Vagina (tissue), 2 donors: ENCODE results near the gene CDKL1. TPM values are rescaled to one million over a fixed set of nuclear protein-coding genes. Genes with fewer than 3 reads are reported as not detected.

Source experiments
- DNase-seq, 2 donors: peaks; one replicate each; pipeline ENCODE4 v3.0.0-alpha.2; 2017; ENCODE audit errors: extremely low spot score in 2 of 2
- H3K27ac ChIP-seq: fragments of 200-600 bp; sonication (generic); one replicate; pipeline ENCODE4 v1.5.1; 2019
- H3K27me3 ChIP-seq: fragments of 200-600 bp; sonication (generic); one replicate; pipeline ENCODE4 v1.5.1; 2019
- H3K36me3 ChIP-seq, 2 donors: fragments of 200-600 bp; sonication (generic); one replicate each; pipeline ENCODE4 v1.5.1; 2017 to 2019
- H3K4me1 ChIP-seq: fragments of 200-600 bp; sonication (generic); one replicate; pipeline ENCODE4 v1.5.1; 2019
- H3K4me3 ChIP-seq, 2 donors: fragments of 200-600 bp; sonication (generic); 1 replicate in 1 of 2; 2 replicates in 1 of 2; pipeline ENCODE4 v1.5.1; 2016 to 2019
- H3K9me3 ChIP-seq: fragments of 200-600 bp; sonication (generic); one replicate; pipeline ENCODE4 v1.5.1; 2019
- CTCF ChIP-seq, 3 experiments: fragments of 450-650 bp in 2 of 3; fragments of 200-600 bp in 1 of 3; sonication (generic) in 1 of 3; IDR thresholded peaks; one replicate each; pipeline ENCODE4 v1.5.1; 2017 to 2019; ENCODE audit warnings: antibody characterized with exemption in 3 of 3, mild to moderate bottlenecking in 2 of 3, moderate library complexity in 2 of 3
- POLR2A ChIP-seq, 2 donors: fragments of 450-650 bp; IDR thresholded peaks; one replicate each; pipeline ENCODE4 v1.6.1; 2017; ENCODE audit warnings: antibody characterized with exemption in 2 of 2, mild to moderate bottlenecking in 2 of 2, moderate library complexity in 2 of 2
- POLR2AphosphoS5 ChIP-seq, 2 donors: sonication (generic); formaldehyde crosslinking; IDR thresholded peaks; one replicate each; pipeline ENCODE4 v1.9.0; 2017; ENCODE audit warnings: antibody characterized with exemption in 2 of 2, mild to moderate bottlenecking in 2 of 2, low read depth in 1 of 2; ENCODE audit not compliant: insufficient read depth in 1 of 2
- intact Hi-C: fragments of 100-400 bp; cut with DNase I; formaldehyde crosslinking; loops from one replicate; pipeline ENCODE4 v1.15.1; 2023
- total RNA-seq: library from RNA; depleted of rRNA; stranded (reverse); fragments of >200 nt; gene quantifications from one replicate; pipeline ENCODE4 v1.2.3, GENCODE V29; 2016

Gene CDKL1
- total RNA-seq = 30.7 TPM

DNA sequence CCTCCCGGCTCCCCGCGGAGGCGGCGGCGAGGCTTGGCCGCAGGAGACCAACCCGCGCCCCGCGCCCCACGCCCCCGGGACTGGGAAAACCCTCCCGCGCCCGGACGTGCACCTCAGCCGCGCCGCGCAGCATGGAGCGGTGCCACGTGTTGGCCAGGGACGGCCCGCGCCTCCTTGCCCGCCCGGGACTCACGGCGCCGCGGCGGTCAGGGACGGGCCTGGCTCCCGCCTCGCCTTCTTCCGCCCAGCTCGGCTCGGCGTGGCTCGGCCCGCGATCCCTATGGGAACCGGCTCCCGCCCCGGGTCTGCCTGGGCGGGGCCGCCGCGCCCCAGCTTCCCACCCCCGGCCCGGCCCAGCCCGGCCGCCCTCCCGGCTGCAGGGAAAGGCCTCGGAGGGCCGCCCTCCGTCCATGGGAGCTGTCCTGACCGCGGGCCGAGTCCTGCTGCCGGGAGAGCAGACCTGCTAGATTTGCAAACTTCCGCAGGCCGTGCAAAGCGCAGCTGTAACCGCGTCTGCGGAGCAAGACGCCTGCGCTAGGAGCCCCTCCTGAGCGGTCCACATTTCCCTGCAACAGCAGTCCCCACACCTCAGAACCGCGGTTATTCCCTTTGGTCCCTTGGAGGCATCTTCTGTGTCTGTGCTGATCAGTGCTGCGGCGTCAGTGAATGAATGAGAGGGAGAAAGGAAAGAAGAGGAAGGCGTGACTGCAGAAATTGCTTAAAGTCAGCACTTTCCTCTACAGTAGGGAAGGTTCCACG, at the start of gene CDKL1:
Gene CDKL1, minus strand, starts transcription at position 251 of the 759 bp plus-strand sequence. CDS start 1,013 bp downstream, outside the sequence.
- intact Hi-C loops = loop anchor here (10.0 kb wide), 1 partner anchor 52 kb away; no protein-coding TSS in a partner anchor
- peak within 1 kb of the TSS; percentile 80 for H3K27ac ChIP-seq
- DNase-seq = peak in 1 of 2 donors; percentile 88
- H3K4me1 ChIP-seq = peaks cover 42% of the 10 kb centered on the region
- peak within 1 kb of the TSS; percentile 57 to 96 for H3K4me3 ChIP-seq
- H3K9me3 ChIP-seq = no peaks in the 10 kb centered on the region
- TF ChIP-seq CTCF (IDR thresholded peaks at IDR 0.05) (no peak), POLR2AphosphoS5 (IDR thresholded peaks at IDR 0.05; ENCODE audit: insufficient read depth in 1 of 2, low read depth in 1 of 2) (peak in 1 of 2 donors; percentile 30), POLR2A (IDR thresholded peaks at IDR 0.05) (peak in 1 of 2 donors; percentile 7)
- no peaks in the 10 kb centered on the region for H3K27me3 ChIP-seq
- no peaks in the 10 kb centered on the region for H3K36me3 ChIP-seq

GRCh38 chr14:50434528-50434927, 37.8 kb upstream of the CDKL1 start:
- Histone ChIP-seq H3K9me3 (no peaks in the 10 kb centered on the region), H3K27ac (no peak overlapping the region), H3K27me3 (no peaks in the 10 kb centered on the region), H3K36me3 (peaks cover 0 to 37% of the 10 kb centered on the region in 2 donors), H3K4me1 (no peaks in the 10 kb centered on the region), H3K4me3 (no peak overlapping the region)
- TF ChIP-seq POLR2AphosphoS5 (IDR thresholded peaks at IDR 0.05; ENCODE audit: insufficient read depth in 1 of 2, low read depth in 1 of 2) (no peak), CTCF (IDR thresholded peaks at IDR 0.05) (no peak), POLR2A (IDR thresholded peaks at IDR 0.05) (no peak)
- DNase-seq = no peak
- intact Hi-C loops = no loop called here

GRCh38 chr14:50432131-50432530, 35.5 kb upstream of the CDKL1 start:
- no peak for DNase-seq
- TF ChIP-seq POLR2AphosphoS5 (IDR thresholded peaks at IDR 0.05; ENCODE audit: insufficient read depth in 1 of 2, low read depth in 1 of 2) (no peak), CTCF (IDR thresholded peaks at IDR 0.05) (no peak), POLR2A (IDR thresholded peaks at IDR 0.05) (no peak)
- Histone ChIP-seq H3K9me3 (no peaks in the 10 kb centered on the region), H3K4me3 (no peak overlapping the region), H3K27ac (no peak overlapping the region), H3K27me3 (no peaks in the 10 kb centered on the region), H3K4me1 (no peaks in the 10 kb centered on the region), H3K36me3 (peaks cover 0 to 30% of the 10 kb centered on the region in 2 donors)
- intact Hi-C loops = no loop called here

DNA sequence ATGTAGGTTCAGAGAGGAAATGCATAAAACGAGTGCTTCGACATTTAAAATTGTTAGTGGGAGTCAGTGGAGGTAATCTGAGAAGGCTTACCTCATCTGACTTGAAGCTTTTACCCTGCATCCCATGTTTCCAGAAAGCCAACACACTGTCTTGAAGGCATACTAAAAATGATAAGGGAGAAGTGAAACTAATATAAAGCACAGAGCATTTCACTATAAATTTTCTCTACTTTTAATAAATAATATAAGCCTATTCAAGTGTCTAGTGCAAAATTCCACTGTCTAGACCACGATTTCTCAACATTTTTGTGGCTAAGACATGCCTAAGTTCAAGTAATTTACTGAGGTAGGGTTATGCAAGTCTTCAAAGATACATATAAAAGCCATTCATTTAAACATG, 29.1 kb upstream of the CDKL1 start:
- no peaks in the 10 kb centered on the region for H3K9me3 ChIP-seq
- peaks cover 0 to 28% of the 10 kb centered on the region in 2 donors for H3K36me3 ChIP-seq
- no peak for TF ChIP-seq POLR2AphosphoS5 (IDR thresholded peaks at IDR 0.05; ENCODE audit: insufficient read depth in 1 of 2, low read depth in 1 of 2)
- no peak overlapping the region for H3K27ac ChIP-seq
- intact Hi-C loops = no loop called here
- no peak for DNase-seq
- H3K27me3 ChIP-seq = no peaks in the 10 kb centered on the region
- no peaks in the 10 kb centered on the region for H3K4me1 ChIP-seq
- no peak overlapping the region for H3K4me3 ChIP-seq

GRCh38 chr14:50425105-50425504, 28.4 kb upstream of the CDKL1 start:
- Histone ChIP-seq H3K4me1 (no peaks in the 10 kb centered on the region), H3K27me3 (no peaks in the 10 kb centered on the region), H3K27ac (no peak overlapping the region), H3K9me3 (no peaks in the 10 kb centered on the region), H3K4me3 (no peak overlapping the region), H3K36me3 (peaks cover 0 to 34% of the 10 kb centered on the region in 2 donors)
- intact Hi-C loops = no loop called here
- TF ChIP-seq POLR2AphosphoS5 (IDR thresholded peaks at IDR 0.05; ENCODE audit: insufficient read depth in 1 of 2, low read depth in 1 of 2) (no peak), POLR2A (IDR thresholded peaks at IDR 0.05) (no peak), CTCF (IDR thresholded peaks at IDR 0.05) (no peak)
- DNase-seq = no peak
